ENCODE data around the gene PTCD1. TPM values are rescaled to one million over a fixed set of nuclear protein-coding genes. Genes with fewer than 3 reads are reported as not detected.
"Not testable (repeated sequence)": the region's sequence is repeated elsewhere in the genome, so short reads cannot be mapped to it uniquely, and the experiment has no call there.

The PTCD1 gene
- total RNA-seq, 1 donor from 2014 or later, result 5.5 TPM

DNA sequence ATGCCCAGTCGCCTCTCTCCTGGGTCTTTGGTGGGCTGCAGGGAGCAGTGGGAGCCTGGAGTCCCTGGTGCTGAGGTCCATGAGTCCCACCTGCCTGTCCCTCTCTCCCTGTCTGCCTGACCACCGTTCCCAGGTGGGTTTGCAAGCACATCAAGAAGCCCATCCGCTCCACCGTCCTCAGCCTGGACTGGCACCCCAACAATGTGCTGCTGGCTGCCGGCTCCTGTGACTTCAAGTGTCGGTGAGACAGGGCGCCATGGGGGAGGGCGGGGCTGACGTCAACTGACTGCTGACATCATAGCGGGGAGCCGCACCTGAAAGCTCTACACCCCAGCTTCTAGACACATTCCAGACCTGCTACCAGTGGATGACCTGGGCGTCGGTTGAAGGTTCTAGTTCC is 48.8 kb downstream of the PTCD1 start:
- Mint-ChIP-seq H3K36me3 (ENCODE audit: unreplicated experiment) (no peaks in the 10 kb centered on the region), H3K4me1 (ENCODE audit: low read depth, unreplicated experiment) (no peaks in the 10 kb centered on the region), H3K27me3 (ENCODE audit: unreplicated experiment) (peaks cover 10% of the 10 kb centered on the region), H3K4me3 (ENCODE audit: unreplicated experiment) (no peak overlapping the region), H3K9me3 (ENCODE audit: unreplicated experiment) (peaks cover 5% of the 10 kb centered on the region), H3K27ac (ENCODE audit: unreplicated experiment) (no peak overlapping the region)
- TF ChIP-seq CTCF (IDR thresholded peaks at IDR 0.05; ENCODE audit: partially characterized antibody, unreplicated experiment), result no peak
- DNase-seq, result no peak

DNA sequence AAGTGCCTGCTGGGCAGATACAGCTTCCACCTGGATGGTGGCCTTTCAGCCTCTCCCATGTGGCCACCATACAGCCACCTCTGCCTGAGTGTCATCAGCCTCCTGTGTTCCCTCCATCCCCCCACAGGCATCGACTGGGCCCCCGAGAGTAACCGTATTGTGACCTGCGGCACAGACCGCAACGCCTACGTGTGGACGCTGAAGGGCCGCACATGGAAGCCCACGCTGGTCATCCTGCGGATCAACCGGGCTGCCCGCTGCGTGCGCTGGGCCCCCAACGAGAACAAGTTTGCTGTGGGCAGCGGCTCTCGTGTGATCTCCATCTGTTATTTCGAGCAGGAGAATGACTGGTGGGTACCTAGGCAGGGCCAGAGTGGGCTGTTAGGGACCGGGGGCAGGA is 50.7 kb downstream of the PTCD1 start:
- Mint-ChIP-seq H3K4me3 (ENCODE audit: unreplicated experiment) (no peak overlapping the region), H3K27ac (ENCODE audit: unreplicated experiment) (no peak overlapping the region), H3K27me3 (ENCODE audit: unreplicated experiment) (peaks cover 4% of the 10 kb centered on the region), H3K4me1 (ENCODE audit: low read depth, unreplicated experiment) (no peaks in the 10 kb centered on the region), H3K9me3 (ENCODE audit: unreplicated experiment) (peaks cover 4% of the 10 kb centered on the region), H3K36me3 (ENCODE audit: unreplicated experiment) (no peaks in the 10 kb centered on the region)
- no peak for DNase-seq
- TF ChIP-seq CTCF (IDR thresholded peaks at IDR 0.05; ENCODE audit: partially characterized antibody, unreplicated experiment), result no peak

- H3K36me3 Mint-ChIP-seq (ENCODE audit: unreplicated experiment); H3K4me1 Mint-ChIP-seq (ENCODE audit: low read depth, unreplicated experiment); H3K9me3 Mint-ChIP-seq (ENCODE audit: unreplicated experiment); H3K27ac Mint-ChIP-seq (ENCODE audit: unreplicated experiment); DNase-seq; H3K27me3 Mint-ChIP-seq (ENCODE audit: unreplicated experiment); H3K4me3 Mint-ChIP-seq (ENCODE audit: unreplicated experiment): not testable (repeated sequence)
Observed at GRCh38 chr7:99387239-99387635, 51.4 kb downstream of the PTCD1 start.

GRCh38 chr7:99386584-99387238 is 51.9 kb downstream of the PTCD1 start:
- no peak for DNase-seq
- Mint-ChIP-seq H3K4me3 (ENCODE audit: unreplicated experiment) (no peak overlapping the region), H3K27ac (ENCODE audit: unreplicated experiment) (no peak overlapping the region), H3K9me3 (ENCODE audit: unreplicated experiment) (peaks cover 4% of the 10 kb centered on the region), H3K27me3 (ENCODE audit: unreplicated experiment) (peaks cover 3% of the 10 kb centered on the region), H3K36me3 (ENCODE audit: unreplicated experiment) (no peaks in the 10 kb centered on the region), H3K4me1 (ENCODE audit: low read depth, unreplicated experiment) (no peaks in the 10 kb centered on the region)
- TF ChIP-seq CTCF (IDR thresholded peaks at IDR 0.05; ENCODE audit: partially characterized antibody, unreplicated experiment), result no peak

DNA sequence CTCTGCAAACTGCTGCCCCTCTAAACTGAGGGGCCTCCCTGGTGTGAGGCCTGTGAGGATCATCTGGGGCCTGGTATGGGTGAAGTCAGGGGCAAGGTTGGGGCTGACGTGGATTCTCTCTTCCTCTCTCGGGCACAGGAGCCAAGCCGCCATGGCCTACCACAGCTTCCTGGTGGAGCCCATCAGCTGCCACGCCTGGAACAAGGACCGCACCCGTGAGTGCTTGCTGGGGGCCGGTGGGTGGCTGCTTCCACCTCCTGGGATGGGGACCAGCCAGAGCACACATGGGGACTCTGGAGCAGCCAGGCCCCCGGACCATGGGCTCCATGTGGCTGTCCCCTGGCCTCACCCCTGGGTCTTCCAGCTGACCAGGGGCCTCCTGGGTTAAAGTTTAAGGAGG is 53.0 kb downstream of the PTCD1 start:
- H3K4me1 Mint-ChIP-seq (ENCODE audit: low read depth, unreplicated experiment), result no peaks in the 10 kb centered on the region
- no peak overlapping the region for H3K4me3 Mint-ChIP-seq (ENCODE audit: unreplicated experiment)
- TF ChIP-seq CTCF (IDR thresholded peaks at IDR 0.05; ENCODE audit: partially characterized antibody, unreplicated experiment), result no peak
- no peaks in the 10 kb centered on the region for H3K36me3 Mint-ChIP-seq (ENCODE audit: unreplicated experiment)
- peaks cover 3% of the 10 kb centered on the region for H3K27me3 Mint-ChIP-seq (ENCODE audit: unreplicated experiment)
- H3K9me3 Mint-ChIP-seq (ENCODE audit: unreplicated experiment), result peaks cover 4% of the 10 kb centered on the region
- no peak for DNase-seq
- no peak overlapping the region for H3K27ac Mint-ChIP-seq (ENCODE audit: unreplicated experiment)

Measured in glutamatergic neuron (in vitro differentiated cells).